ENCODE results near the gene ANKRD11. TPM values are rescaled to one million over a fixed set of nuclear protein-coding genes. Genes with fewer than 3 reads are reported as not detected.
"Not testable (repeated sequence)": the region's sequence is repeated elsewhere in the genome, so short reads cannot be mapped to it uniquely, and the experiment has no call there.

Gene ANKRD11
- total RNA-seq, 4 donors from 2014 or later: 49.8 to 114 (median 82.2) TPM

DNA sequence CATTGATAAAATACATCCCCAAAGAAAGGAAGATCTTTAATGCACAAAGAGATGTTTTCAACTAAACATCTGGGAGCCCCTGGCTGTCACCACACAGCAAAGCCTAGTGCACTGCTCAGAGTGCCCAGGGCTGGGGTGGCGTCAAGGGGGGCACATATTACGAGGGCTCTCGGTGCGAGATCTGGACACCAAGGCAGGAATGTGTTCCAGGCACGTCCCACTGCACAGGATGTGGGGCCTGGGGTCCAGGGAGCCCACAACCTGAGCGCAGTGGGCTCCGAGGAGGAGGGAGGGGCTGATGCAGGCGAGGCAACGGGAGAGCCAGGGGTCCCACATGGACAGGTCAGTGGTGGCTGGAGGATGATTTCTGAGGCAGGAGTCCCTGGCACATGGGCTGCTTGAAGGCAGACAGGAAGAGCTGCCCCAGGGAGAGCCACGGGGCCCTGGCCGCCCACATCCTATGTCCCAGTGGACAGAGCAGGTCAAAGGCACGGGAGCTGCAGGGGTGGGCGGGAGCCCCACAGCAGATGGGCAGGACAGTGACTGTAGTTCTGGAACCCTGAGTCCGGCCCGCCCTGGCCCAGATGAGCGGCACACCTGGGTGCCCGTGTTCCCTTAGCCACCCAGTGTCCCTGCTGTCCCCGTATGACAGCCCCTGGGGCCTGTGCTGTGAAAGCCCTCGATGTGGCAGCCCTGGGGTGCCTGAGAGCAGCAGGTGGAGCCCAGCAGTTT, 216.5 kb downstream of the ANKRD11 start:
- ATAC-seq (ENCODE audit: low FRiP score): no peak
- no peak for TF ChIP-seq CTCF (IDR thresholded peaks at IDR 0.05)
- no peak for DNase-seq (ENCODE audit: low spot score)

- ATAC-seq (ENCODE audit: low FRiP score) (no peak), DNase-seq (ENCODE audit: low spot score) (no peak)
- TF ChIP-seq CTCF (IDR thresholded peaks at IDR 0.05): no peak
Observed at GRCh38 chr16:89272631-89273030, 217.7 kb downstream of the ANKRD11 start.

DNA sequence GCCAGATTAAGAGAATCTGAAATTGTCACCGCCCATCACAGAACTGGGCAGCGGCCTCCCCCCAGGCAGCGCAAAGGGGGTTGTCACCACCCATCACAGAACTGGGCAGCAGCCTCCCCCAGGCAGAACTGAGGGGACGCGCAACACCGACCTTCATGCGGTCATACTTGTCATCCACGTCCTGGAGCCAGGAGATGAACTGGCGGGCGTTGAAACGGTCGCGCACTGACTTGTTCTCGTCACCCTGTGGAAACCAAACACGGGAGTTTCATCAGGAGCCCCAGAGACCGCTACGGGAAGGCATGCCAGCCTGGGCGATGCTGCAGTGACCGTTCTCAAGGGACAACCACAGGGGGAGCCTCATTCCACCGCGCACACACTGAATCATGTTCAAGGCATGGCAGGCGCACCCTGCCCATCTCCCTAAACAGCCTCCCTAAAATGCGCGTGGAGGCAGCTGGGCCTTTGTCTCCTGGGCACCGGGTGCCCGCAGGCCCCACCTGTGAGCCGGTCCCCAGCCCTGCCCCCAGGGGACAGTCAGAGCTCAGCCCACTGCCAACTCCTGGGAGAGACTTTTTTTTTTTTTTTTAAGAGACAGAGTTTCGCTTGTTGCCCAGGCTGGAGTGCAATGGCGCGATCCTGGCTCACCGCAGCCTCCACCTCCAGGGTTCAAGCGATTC, 219.6 kb downstream of the ANKRD11 start:
- no peak for ATAC-seq (ENCODE audit: low FRiP score)
- TF ChIP-seq CTCF (IDR thresholded peaks at IDR 0.05): no peak
- DNase-seq (ENCODE audit: low spot score): no peak

DNA sequence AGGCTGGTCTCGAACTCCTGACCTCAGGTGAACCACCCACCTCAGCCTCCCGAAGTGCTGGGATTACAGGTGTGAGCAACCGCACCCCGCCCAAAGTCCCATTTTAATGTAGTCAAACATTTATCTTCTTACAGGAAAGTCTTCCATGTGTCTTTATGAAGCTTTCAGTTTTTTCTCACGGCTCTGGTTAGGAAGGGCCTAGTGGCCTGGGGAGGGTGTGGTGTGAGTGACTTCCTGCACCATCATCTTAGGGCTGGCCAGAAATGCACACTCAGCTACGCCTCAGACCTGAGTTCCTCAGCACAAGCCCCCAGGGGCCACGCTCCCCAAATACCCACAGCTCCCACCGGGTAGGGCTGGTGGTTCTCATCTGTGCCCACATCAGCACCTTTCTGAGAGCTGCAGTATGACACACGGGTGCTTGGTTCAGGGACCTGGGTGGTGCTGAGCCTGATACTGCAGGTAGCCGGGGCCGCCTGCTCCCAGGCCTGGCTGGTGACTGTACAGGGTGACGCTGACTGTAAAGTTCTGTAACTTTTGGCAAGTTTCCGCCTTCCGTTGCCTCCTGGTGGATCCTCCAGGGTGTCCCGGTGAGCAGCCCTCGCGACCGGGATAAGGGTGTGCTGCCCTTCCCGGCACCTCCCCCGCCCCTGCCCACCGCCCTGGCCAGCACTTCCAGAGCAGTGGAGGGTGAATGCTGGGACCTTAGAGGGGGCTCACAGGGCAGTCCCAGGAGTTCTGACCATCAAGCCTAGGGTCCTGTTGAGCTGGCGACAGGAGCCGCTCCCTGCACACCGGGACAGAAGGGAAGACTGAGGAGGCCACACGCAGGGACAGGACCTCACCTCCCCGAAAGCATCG, 220.3 kb downstream of the ANKRD11 start:
- ATAC-seq (ENCODE audit: low FRiP score) (no peak), DNase-seq (ENCODE audit: low spot score) (no peak)
- no peak for TF ChIP-seq CTCF (IDR thresholded peaks at IDR 0.05)

DNA sequence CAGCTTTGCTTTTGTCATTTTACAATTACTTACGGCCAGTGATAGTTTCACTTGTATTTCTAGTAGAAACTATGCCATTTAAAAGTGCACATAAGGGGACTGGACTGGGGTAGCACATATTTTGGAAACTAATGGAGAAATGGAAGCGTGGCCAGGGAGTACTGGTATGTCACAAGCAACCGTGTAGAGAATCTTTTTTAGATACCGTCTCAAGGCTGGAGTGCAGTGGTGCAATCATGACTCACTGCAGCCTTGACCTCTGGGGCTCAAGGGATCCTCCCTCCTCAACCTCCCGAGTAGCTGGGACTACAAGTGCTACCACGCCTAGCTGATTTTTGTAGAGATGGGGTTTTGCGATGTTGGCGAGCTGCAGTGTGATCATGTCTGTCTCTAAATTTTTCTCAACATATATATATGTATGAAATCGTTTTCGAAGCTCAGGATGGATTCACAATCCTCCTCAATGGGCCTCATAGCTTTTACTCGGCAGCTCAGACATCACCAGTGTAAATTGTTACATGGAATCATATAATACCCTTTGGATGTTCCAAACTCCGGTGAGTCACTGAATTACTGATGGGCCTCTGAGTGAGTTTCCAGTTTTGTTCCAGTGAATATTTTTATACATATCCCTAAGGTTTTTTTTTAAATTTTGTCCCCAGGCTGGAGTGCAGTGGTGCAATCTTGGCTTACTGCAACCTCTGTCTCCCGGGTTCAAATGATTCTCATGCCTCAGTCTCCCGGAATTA, 221.2 kb downstream of the ANKRD11 start:
- no peak for TF ChIP-seq CTCF (IDR thresholded peaks at IDR 0.05)
- no peak for DNase-seq (ENCODE audit: low spot score)
- peak; percentile 49 for ATAC-seq (ENCODE audit: low FRiP score)

DNA sequence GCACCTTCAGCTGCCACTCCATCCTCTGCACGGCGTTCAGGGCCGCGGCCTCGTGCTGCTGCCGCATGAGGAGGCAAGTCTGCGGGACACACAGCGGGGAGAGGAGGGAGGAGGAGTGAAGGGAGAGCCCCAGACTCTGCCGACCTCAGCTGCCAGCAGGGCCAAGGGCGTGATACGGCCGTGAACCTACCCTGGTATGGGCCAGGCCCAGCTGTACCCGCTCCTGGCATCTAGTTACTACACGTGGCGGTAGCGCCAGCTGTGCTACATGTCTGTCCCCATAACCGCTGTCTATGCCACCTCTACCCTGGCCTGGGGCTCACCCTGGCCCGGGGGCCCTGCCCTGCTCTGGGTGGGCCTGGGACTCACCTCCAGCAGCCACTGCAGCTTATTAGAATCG, 221.8 kb downstream of the ANKRD11 start:
- TF ChIP-seq CTCF (IDR thresholded peaks at IDR 0.05): no peak
- DNase-seq (ENCODE audit: low spot score) (no peak), ATAC-seq (ENCODE audit: low FRiP score) (no peak)

DNA sequence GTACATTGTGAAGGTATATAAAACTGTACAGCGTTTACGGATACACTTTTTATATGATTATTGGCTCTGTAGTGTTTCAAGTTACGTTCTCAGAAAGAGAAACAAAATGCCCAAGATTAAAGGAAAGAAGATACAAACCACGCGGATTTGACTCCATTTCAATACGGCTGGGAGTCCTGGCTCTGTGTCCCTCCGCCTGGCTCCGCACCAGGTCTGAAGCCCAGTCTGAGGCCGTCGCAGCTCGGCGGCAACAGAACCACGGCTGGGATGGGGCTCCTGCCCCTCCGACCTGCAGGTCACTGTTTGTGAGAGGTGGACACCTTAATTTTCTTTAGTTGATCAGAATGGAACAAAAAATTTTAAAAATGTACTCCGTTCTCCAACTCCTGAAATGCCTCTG, 222.6 kb downstream of the ANKRD11 start:
- ATAC-seq (ENCODE audit: low FRiP score); DNase-seq (ENCODE audit: low spot score): not testable (repeated sequence)
